DND-41 (cell line): ENCODE measurements around the gene TBC1D22A.

Experiments
- CTCF ChIP-seq: IDR thresholded peaks from 2 replicates; pipeline ENCODE4 v1.5.1; 2012; ENCODE audit warnings: borderline replicate concordance, low read length, moderate library complexity, mild to moderate bottlenecking; ENCODE audit not compliant: poor library complexity, severe bottlenecking; ENCODE audit errors: extremely low read depth
- EZH2 ChIP-seq: IDR thresholded peaks from 3 replicates; pipeline ENCODE4 v1.6.1; 2012; ENCODE audit warnings: borderline replicate concordance, low read depth, mild to moderate bottlenecking, moderate library complexity, low read length, inconsistent platforms; ENCODE audit not compliant: severe bottlenecking

GRCh38 chr22:46828323-46828900 lies 66.0 kb downstream of the TBC1D22A start:
- TF ChIP-seq CTCF (no peak), EZH2 (no peak)
